Tibial nerve (tissue), 4 donors: ENCODE results near the gene VIPR2. TPM values are rescaled to one million over a fixed set of nuclear protein-coding genes. Genes with fewer than 3 reads are reported as not detected.
A peak's percentile ranks its signal among the peaks of the same experiment; 100 is the strongest.

ENCODE experiments used
- DNase-seq, 2 donors: peaks; one replicate each; pipeline ENCODE4 v3.0.0-alpha.2; 2019; ENCODE audit warnings: low spot score in 2 of 2
- H3K27ac ChIP-seq, 4 donors: fragments of 200-600 bp; sonication (generic) in 3 of 4; one replicate each; pipeline ENCODE4 v1.5.1; 2017 to 2019; ENCODE audit warnings: mild to moderate bottlenecking in 1 of 4
- H3K27me3 ChIP-seq, 2 donors: fragments of 200-600 bp; sonication (generic) in 1 of 2; one replicate each; pipeline versions ENCODE4 v1.5.1 to v1.6.0; 2017 to 2019
- H3K36me3 ChIP-seq, 3 donors: fragments of 200-600 bp; sonication (generic); one replicate each; pipeline ENCODE4 v1.5.1; 2018 to 2019
- H3K4me1 ChIP-seq, 4 donors: fragments of 200-600 bp; sonication (generic) in 3 of 4; one replicate each; pipeline ENCODE4 v1.5.1; 2017 to 2019
- H3K4me3 ChIP-seq, 4 donors: fragments of 200-600 bp; sonication (generic) in 3 of 4; one replicate each; pipeline ENCODE4 v1.5.1; 2017 to 2019; ENCODE audit warnings: mild to moderate bottlenecking in 1 of 4, moderate library complexity in 1 of 4
- H3K9me3 ChIP-seq, 4 donors: fragments of 200-600 bp; sonication (generic) in 3 of 4; one replicate each; pipeline ENCODE4 v1.5.1; 2017 to 2019
- EP300 ChIP-seq, 2 donors: sonication (generic); formaldehyde crosslinking; IDR thresholded peaks; one replicate each; pipeline ENCODE4 v1.6.1; 2017; ENCODE audit warnings: antibody characterized with exemption in 2 of 2, mild to moderate bottlenecking in 1 of 2
- POLR2A ChIP-seq, 2 donors: fragments of 450-650 bp; IDR thresholded peaks; one replicate each; pipeline ENCODE4 v1.6.1; 2017; ENCODE audit warnings: antibody characterized with exemption in 2 of 2, mild to moderate bottlenecking in 2 of 2, moderate library complexity in 2 of 2
- whole genome bisulfite sequencing, 2 donors: methylation state at CpG; one replicate each; pipeline ENCODE4 v1.1.5; 2018; 5-methylcytosine and 5-hydroxymethylcytosine counted together
- total RNA-seq, 4 donors: library from RNA; depleted of rRNA; stranded (reverse); fragments of >200 nt; gene quantifications; one replicate each; pipeline ENCODE4 v1.1.0, GENCODE V29; 2016
- TF ChIP-seq, protein P1 (sequence below), 5 experiments: fragments of 200-600 bp in 3 of 5; fragments of 450-650 bp in 2 of 5; sonication (generic) in 3 of 5; IDR thresholded peaks; one replicate each; pipeline ENCODE4 v1.5.1; 2016 to 2019; ENCODE audit warnings: antibody characterized with exemption in 5 of 5, mild to moderate bottlenecking in 3 of 5, moderate library complexity in 2 of 5

Gene VIPR2
- total RNA-seq, 4 donors from 2014 or later = 0.22 to 3.6 (median 2.9) TPM

DNA sequence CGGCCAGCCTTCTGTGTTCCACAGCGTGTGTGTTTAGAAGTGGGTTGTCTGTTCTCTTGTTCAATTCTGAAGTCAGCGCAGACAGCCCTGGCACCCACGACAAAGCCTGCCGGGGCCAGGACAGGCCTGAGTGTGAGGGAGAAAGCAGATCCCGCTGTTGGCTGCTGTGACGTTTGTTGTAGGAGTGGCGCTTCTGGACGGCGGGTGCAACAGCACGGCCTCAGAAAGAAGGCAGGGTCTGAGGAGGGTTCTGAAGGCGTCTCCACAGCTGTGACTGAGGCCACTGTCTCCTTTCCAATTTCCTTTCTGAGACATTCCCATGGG, 76.2 kb downstream of the VIPR2 start:
- no peak overlapping the region for H3K4me3 ChIP-seq
- TF ChIP-seq, protein P1, sequence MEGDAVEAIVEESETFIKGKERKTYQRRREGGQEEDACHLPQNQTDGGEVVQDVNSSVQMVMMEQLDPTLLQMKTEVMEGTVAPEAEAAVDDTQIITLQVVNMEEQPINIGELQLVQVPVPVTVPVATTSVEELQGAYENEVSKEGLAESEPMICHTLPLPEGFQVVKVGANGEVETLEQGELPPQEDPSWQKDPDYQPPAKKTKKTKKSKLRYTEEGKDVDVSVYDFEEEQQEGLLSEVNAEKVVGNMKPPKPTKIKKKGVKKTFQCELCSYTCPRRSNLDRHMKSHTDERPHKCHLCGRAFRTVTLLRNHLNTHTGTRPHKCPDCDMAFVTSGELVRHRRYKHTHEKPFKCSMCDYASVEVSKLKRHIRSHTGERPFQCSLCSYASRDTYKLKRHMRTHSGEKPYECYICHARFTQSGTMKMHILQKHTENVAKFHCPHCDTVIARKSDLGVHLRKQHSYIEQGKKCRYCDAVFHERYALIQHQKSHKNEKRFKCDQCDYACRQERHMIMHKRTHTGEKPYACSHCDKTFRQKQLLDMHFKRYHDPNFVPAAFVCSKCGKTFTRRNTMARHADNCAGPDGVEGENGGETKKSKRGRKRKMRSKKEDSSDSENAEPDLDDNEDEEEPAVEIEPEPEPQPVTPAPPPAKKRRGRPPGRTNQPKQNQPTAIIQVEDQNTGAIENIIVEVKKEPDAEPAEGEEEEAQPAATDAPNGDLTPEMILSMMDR (IDR thresholded peaks at IDR 0.05) = no peak
- TF ChIP-seq EP300 (IDR thresholded peaks at IDR 0.05) = peak in 1 of 2 donors; percentile 33
- DNase-seq = peak; percentile 35 to 38
- no peaks in the 10 kb centered on the region for H3K27me3 ChIP-seq
- peak overlapping the region in 2 of 4 donors; percentile 60 to 61 for H3K27ac ChIP-seq
- no peaks in the 10 kb centered on the region for H3K36me3 ChIP-seq
- WGBS, 2 donors = 33 to 45% methylated on average over 12 of the region's 12 CpGs
- no peaks in the 10 kb centered on the region for H3K9me3 ChIP-seq
- H3K4me1 ChIP-seq = peaks cover 0 to 33% (median 6%) of the 10 kb centered on the region in 4 donors

DNA sequence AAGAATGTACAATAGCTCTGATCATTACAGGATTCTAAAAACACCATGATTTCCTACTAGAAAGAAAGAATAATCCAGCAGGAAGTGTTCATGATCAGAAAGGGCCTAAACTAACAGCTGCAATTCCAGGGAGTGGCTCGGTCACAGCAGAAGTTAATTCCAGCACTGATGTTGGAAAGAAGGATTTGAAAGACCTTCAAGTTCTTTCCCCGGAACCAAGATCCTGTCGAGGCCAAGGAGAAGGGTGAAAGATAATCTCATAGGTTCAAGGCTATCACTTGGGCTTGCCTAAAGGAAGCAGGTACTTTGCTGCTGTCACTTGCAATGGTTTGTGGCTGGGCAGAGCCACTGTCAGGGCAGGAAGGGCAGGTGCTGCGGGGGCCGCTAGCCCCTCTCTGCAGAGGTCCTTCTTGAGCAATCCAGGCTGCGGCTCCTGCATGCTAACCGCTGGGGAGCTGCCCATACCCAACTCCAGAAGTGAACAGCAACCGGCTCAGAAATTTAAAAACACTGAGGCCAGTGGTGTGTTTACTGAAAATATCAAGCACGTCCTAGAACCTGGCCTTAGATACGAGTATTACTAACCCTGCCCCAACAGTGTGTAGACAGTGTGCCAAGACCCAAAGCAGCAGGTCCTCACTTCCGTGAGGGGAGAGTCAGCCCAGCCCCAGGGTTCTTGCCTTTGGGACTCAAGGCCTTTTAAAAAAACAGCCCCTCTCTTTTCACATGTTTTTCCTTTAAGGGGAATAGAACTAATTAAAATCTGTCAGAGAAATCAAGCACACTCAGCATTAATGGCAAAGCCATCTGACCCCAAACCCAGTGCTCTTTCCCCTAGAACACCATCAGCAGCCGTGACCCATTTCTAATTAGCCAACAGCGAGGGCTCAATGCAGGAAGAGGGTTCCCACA, 76.8 kb downstream of the VIPR2 start:
- DNase-seq = no peak
- Histone ChIP-seq H3K4me1 (peaks cover 0 to 33% (median 6%) of the 10 kb centered on the region in 4 donors), H3K4me3 (no peak overlapping the region), H3K27ac (peak overlapping the region in 2 of 4 donors; percentile 60 to 61), H3K9me3 (no peaks in the 10 kb centered on the region), H3K27me3 (no peaks in the 10 kb centered on the region), H3K36me3 (no peaks in the 10 kb centered on the region)
- 69 to 71% methylated on average over 13 of the region's 13 CpGs for WGBS, 2 donors
- no peak for TF ChIP-seq POLR2A (IDR thresholded peaks at IDR 0.05)
- TF ChIP-seq, protein P1 (IDR thresholded peaks at IDR 0.05) = no peak
- no peak for TF ChIP-seq EP300 (IDR thresholded peaks at IDR 0.05)

DNA sequence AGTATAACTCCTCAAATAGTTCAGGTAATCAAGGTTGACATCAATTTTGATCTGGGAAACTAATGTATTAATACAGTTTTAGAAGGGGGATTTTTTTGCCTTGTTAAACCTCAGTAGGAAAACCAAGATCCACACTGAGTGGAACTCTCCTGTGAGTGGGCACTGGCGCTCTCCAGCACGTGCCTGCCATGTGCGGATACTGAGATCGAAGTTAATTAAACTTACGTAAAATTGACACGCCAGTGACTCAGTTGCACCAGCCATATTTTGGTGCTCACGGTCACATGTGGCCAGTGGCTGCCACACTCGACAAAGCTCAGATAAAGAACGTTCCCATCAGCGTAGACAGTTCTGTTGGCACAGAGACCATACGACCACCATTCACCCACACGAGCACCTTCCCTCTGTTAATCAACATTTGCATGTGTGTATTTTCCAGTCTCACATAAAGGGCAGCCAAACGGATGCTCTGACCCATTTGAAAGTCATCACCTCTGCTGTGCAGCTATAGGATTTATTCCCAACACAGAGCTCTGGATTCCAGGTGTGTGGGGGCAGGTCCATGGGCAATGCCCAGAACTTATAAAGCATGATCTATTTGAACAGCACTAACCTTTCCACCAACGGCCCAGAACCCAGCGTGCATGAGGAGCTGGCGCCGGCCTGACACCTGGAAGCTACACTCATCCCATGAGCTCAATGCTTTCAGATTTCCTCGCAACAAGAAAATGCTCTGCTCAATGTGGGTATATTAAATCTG, 77.7 kb downstream of the VIPR2 start:
- no peak for TF ChIP-seq POLR2A (IDR thresholded peaks at IDR 0.05)
- TF ChIP-seq EP300 (IDR thresholded peaks at IDR 0.05) = no peak
- TF ChIP-seq, protein P1 (IDR thresholded peaks at IDR 0.05) = no peak
- Histone ChIP-seq H3K27me3 (no peaks in the 10 kb centered on the region), H3K4me1 (peaks cover 0 to 33% (median 6%) of the 10 kb centered on the region in 4 donors), H3K36me3 (no peaks in the 10 kb centered on the region), H3K4me3 (no peak overlapping the region), H3K9me3 (no peaks in the 10 kb centered on the region), H3K27ac (no peak overlapping the region)
- no peak for DNase-seq
- 90 to 91% methylated on average over 18 of the region's 18 CpGs for WGBS, 2 donors

DNA sequence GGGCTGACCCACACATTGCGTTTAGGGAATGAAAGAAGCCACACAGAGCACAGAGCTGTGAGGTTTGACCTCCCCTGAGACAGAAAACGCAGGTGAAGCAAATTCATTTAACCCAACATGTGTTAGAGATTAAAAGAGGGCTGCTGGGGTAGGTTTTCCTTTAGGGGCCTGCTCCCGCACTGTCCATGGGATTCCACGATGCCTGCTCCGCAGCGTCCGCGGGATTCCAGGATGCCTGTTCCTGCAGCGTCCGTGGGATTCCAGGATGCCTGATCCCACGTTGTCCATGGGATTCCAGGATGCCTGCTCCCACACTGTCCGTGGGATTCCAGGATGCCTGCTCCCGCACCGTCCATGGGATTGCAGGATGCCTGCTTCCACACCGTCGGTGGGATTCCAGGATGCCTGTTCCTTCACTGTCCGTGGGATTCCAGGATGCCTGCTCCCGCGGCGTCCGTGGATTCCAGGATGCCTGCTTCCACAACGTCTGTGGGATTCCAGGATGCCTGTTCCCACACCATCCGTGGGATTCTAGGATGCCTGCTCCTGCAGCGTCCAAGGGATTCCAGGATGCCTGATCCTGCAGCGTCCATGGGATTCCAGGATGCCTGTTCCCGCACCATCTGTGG, 78.7 kb downstream of the VIPR2 start:
- no peak for TF ChIP-seq POLR2A (IDR thresholded peaks at IDR 0.05)
- TF ChIP-seq EP300 (IDR thresholded peaks at IDR 0.05) = no peak
- TF ChIP-seq, protein P1 (IDR thresholded peaks at IDR 0.05) = no peak
- Histone ChIP-seq H3K27me3 (no peaks in the 10 kb centered on the region), H3K4me3 (no peak overlapping the region), H3K36me3 (no peaks in the 10 kb centered on the region), H3K9me3 (no peaks in the 10 kb centered on the region), H3K4me1 (peaks cover 0 to 33% (median 6%) of the 10 kb centered on the region in 4 donors), H3K27ac (no peak overlapping the region)
- WGBS, 2 donors = 86 to 90% methylated on average over 24 to 26 of the region's 26 CpGs
- no peak for DNase-seq
